Skin epidermis (tissue), 12 donors: ENCODE data around the gene CCL18.
A peak's percentile ranks its signal among the peaks of the same experiment; 100 is the strongest.
"Not testable (repeated sequence)": the region's sequence is repeated elsewhere in the genome, so short reads cannot be mapped to it uniquely, and the experiment has no call there.

Source experiments
- H3K27ac ChIP-seq, 21 experiments: fragments of 200-600 bp; sonication (generic) in 11 of 21; one replicate each; pipeline ENCODE4 v1.5.0; 2020; ENCODE audit warnings: mild to moderate bottlenecking in 3 of 21, inconsistent platforms in 2 of 21, moderate library complexity in 2 of 21
- H3K4me3 ChIP-seq, 7 experiments: fragments of 200-600 bp; sonication (generic) in 2 of 7; one replicate each; pipeline ENCODE4 v1.5.0; 2020; ENCODE audit warnings: inconsistent platforms in 2 of 7, mild to moderate bottlenecking in 2 of 7, moderate library complexity in 1 of 7

CCL18 gene

DNA sequence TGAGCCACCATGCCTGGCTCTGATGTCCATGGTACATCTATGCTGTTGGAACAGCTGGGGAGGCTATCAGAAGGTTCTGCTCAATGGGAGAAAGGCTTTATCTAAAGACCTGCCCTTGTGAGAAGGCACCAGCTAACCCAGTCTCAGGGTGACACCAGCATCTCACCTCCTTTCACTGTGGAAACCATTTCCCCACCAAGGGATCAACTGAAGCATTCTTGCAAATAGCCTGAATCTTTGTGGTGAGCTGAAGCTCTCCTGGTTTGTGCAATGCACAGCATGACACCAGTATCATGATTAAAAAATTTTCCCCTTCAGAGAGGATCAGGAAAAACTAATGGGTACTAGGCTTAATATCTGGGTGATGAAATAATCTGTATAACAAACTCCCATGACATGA, 5.1 kb downstream of the CCL18 start:
- Histone ChIP-seq H3K4me3 (no peak overlapping the region), H3K27ac (peak overlapping the region in 1 of 21 experiments; percentile 26)

DNA sequence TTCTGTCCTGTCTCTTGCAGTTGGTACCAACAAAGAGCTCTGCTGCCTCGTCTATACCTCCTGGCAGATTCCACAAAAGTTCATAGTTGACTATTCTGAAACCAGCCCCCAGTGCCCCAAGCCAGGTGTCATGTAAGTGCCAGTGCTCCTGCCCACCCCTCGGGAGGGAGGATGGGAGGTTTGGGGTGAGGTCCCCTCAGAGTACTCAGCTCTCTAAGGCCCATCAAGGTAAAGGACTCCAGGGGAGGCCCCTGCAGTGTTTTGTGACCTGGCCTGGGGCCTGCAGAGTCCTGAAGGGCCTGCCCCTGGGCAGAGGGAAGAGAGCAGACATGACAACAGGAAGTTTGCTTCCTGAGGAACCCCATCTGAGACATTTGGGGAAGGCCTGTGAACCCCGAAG, 6.4 kb downstream of the CCL18 start:
- Histone ChIP-seq H3K27ac (peak overlapping the region in 1 of 21 experiments; percentile 45), H3K4me3 (no peak overlapping the region)

DNA sequence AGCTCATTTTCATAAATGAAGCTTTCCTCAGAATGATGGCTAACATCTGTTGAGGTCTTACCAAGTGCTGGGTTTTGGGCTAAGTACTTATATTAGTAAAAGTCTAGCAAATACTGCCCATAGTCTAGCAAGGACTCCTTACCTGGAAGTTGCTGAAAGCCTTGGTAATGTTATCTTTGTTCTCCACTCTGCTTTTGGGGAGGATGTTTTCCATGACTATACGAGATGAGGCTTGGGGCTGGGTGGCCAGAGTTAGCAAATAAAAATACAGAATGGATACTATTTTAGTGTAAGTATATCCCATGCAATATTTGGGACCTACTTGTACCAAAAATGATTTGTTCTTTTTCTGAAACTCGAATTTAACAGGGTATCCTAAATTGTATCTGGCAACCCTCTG, 7.7 kb downstream of the CCL18 start:
- peak overlapping the region in 1 of 21 experiments; percentile 18 for H3K27ac ChIP-seq
- no peak overlapping the region for H3K4me3 ChIP-seq

DNA sequence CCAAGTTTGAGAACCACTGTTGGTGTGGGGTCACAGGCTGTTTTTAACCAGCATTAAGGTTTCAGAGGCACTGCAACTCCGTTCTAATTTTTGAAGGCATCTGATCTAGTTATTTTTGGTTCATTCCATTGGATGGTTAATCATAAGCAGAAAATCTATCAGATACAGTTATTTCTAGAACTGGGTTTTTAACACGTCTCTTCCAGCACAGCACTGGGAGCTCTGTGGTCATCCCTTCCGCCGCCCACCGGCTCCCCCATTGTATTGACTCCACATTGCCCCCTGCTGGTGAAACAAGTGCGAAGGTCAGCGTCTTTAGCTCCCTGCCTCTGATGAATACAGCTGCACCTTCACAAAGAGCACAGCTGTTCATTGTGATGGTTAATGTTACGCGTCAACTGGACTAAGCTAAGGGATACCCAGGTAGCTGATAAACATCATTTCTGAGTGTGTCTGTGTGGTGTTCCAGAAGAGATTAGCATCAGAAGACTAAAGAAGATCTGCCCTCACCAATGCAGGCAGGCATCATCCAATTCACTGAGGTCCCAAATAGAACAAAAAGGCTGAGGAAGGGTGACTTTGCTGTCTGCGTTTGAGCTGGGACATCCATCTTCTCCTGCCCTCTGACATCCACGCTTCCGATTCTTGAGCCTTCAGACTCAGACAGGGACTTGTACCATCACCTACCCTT, 8.5 kb downstream of the CCL18 start:
- H3K4me3 ChIP-seq, result no peak overlapping the region
- H3K27ac ChIP-seq, result peak overlapping the region in 1 of 21 experiments; percentile 43

DNA sequence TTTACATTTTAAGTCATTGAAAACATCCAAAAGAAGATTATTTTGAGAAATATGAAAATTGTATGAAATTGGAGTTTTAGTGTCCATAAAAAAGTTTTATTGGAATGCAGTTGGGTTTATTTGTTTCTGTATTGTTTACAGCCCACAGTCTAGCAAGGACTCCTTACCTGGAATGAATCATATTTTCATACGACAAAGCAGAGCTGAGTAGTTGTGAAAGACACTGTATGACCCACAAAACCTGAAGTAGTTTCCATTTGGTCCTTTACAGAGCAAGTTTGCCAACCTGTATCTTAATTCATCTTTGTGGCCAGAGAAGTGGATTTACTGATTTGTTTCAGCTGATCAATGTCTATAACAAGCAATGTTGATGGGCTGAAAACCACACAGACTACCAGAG, 10.3 kb downstream of the CCL18 start:
- peak overlapping the region in 2 of 21 experiments; percentile 33 to 62 for H3K27ac ChIP-seq
- H3K4me3 ChIP-seq, result no peak overlapping the region

DNA sequence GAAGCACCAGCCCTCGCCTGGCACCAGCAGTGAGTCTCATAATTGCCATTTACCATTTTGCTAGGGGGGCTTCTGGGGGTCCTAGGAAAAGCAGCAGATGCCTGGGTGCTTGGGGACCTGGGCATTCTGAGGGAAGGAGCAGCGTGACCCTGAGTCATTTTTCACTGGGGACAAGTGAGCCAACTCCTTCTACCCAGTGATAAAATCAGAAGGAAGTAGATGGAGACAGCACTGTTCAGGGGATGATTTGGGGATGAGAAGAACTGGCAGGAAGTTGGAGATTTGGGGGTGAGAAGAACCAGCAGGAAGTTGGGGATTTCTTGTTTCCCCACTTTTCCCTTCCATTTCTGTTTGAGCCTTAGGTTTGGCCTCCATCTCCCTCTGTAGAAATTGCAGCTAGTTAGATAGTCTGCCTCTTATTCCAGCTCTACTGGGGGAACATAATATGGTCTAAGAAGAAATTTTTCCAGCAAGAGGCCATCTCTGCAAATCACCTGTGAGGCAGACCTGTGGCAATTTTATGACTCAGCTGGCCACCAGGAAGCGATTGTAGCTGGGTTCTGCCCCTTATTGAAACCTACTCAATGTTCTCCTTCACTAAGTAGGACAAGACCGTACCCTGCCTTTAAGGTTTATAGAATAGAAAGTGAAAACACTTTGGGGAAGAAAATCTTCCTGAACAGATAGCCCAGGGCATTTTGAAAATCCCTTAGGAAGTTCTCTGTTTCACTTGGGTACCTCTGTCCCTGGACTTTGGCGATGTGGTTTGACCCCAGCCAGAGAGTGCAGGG, 17.8 kb downstream of the CCL18 start:
- not testable (repeated sequence) for H3K4me3 ChIP-seq
- peak overlapping the region in 9 of 21 experiments; percentile 5 to 84 (median 33) for H3K27ac ChIP-seq

DNA sequence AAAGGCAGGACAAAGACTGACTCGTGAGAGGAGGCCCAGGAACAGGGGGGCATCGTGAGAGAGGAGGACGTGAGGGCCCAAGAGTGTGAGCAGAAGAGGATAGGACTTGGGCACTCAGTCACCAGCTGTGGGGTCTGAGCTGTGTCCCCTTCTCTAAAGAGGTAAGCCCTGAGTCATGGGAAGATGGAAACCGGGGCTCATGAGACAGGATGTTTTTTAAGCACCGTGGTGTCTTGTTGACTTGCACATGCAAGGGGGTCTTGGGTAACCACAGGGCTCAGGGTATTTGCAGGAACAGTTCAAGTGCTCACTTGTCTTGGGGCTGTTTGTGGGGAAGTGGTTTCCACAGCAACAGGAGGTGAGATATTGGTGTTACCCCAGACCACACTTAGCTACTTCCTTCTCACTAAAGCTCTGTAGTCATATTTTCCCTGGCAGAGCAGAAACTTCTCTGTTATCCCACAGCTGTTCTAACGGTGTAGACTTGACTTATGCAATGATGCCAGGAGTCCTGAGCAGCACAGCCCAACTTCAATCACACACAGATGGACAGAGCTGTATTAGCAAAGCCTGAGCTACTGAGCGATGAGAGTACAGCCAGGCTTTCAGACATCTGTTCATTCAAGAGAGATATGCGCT, 18.5 kb downstream of the CCL18 start:
- H3K4me3 ChIP-seq, result not testable (repeated sequence)
- peak overlapping the region in 10 of 21 experiments; percentile 3 to 84 (median 28) for H3K27ac ChIP-seq

DNA sequence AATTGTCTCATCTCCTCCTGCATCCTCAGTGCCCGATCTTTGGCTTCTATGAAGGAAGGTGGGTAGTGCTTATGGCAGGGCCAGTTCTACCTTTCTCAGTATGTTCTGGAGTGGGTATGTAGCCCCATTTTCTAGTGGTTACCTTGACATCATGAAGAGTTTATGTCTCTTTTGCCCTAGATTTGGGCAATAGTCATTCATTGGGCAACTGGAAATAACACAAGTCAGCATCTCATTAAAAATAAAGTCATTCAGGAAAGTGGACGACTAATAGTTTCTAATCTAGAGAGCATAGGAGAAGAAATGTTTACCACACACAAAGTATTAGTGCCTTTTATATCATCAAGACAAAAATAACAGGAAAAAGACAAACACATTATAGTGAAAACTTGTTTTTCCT, 19.6 kb downstream of the CCL18 start:
- peak overlapping the region in 2 of 21 experiments; percentile 24 to 84 for H3K27ac ChIP-seq

DNA sequence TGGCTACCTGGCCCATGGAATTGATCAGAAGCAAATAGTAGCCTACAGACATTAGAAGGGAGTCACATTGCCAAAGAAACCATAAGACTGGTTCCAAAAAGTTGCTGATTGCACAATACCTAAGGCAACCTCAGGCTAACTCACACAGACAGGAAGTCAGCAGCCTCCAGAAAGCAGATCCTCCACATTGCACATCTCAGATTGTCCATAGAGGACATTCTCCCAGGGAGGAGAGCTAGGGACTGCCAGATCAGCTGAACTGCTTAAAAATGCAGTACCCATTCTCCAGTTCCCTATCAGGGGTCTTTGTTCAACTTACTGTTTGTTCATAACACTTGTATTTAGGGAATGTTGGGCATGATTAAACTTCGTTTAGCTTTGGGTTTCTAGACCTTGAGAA, 21.7 kb downstream of the CCL18 start:
- peak overlapping the region in 2 of 21 experiments; percentile 21 to 52 for H3K27ac ChIP-seq
- no peak overlapping the region for H3K4me3 ChIP-seq

More for the DNA sequence above, 19.6 kb downstream of the CCL18 start:
- not testable (repeated sequence) for H3K4me3 ChIP-seq

DNA sequence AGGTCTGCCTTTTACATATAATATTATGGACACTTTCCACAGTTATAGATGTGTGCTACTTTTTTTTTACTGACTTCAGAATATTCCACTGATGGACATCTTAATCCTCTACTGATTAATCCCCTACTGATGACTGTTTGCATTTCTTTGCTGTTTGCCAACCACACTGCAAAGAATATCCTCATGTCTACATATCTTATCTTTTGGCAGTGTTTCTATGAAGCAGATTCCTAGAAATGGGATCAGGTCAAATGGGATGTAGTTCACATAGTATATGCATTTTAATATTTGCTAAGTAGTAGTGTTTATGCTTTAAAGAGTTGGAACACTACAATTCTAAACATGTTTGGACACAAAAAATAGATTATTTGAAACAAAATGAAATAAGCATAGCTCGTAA, 22.7 kb downstream of the CCL18 start:
- H3K27ac ChIP-seq, result peak overlapping the region in 1 of 21 experiments; percentile 16
- no peak overlapping the region for H3K4me3 ChIP-seq

DNA sequence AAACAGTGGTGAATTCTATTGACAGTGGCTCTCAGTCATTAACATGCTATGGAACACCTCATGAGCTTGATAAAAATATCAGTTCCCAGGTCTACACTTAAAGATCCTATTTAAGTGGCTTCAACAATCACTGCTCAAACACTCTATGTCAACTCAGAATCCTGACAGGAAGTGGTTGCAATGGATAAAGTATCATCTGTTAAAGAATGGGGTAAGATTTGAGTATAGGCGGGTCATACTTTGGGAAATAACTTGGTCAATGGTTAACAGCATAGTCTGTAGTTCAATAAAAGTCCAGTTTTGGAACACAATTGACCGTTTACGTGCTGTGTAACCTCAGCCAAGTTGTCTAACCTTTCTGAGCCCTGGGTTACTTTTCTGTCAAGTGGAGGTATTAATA, 23.4 kb downstream of the CCL18 start:
- H3K4me3 ChIP-seq, H3K27ac ChIP-seq: not testable (repeated sequence)

DNA sequence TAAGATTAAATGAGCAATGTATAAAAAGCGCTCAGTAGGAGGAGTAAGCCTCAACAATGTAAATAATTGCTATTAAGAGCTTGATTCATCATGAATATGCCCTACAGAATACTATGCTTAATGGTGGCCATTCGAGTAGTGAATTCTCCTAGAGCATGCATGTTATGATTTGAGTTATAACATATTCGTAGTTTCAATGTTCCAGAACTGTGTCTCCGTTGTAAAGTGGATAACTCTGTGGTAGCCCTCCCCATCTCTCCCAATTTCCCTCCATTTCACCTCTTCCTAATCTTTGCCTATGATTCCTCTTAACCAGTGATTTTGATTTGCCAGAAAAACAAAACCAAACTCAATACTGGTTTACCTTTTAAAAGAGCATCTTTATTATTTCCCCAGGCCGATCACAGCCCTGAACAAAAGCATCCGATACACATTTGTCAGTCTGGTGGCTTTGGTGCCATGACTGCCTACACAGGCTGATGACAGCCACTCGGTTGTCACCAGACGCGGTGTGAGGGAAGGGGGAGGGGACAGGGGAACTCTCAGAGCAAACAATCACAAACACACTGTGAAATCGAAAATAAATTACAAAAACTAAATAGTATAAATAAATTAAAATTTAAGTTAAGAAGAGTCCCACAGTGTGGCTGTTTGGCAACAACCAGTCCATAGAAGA, 24.0 kb downstream of the CCL18 start:
- peak overlapping the region in 3 of 21 experiments; percentile 21 to 73 (median 32) for H3K27ac ChIP-seq
- H3K4me3 ChIP-seq, result not testable (repeated sequence)

DNA sequence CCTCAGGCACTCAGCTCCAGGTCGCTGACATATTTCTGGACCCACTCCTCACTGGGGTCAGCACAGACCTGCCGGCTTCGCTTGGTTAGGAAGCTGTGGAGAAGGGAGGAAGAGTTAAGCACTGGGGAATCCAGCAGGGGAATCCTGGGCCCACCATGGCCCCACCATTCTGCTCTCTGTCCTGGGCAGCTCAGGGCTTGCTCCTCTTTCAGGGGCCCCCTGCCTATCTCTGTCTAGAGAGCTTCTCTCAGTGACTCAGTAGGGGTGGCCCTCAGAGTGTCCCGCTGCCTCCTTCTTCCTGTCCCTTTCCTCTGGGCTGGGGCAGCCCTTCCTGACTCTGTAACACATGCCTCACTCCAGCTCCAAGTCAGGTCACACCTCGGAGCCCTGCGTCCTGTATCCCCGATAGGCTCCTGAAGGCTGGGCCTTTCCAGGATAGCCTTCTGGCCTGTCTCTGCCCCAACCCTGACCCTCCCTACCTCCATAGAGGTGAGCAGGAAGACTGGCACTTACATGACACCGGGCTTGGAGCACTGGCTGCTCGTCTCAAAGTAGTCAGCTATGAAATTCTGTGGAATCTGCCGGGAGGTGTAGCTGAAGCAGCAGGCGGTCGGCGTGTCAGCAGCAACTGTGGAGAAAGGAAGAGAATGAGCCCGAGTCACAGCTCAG, 24.7 kb downstream of the CCL18 start:
- H3K27ac ChIP-seq, result peak overlapping the region in 6 of 21 experiments; percentile 3 to 73 (median 43)
- H3K4me3 ChIP-seq, result no peak overlapping the region

DNA sequence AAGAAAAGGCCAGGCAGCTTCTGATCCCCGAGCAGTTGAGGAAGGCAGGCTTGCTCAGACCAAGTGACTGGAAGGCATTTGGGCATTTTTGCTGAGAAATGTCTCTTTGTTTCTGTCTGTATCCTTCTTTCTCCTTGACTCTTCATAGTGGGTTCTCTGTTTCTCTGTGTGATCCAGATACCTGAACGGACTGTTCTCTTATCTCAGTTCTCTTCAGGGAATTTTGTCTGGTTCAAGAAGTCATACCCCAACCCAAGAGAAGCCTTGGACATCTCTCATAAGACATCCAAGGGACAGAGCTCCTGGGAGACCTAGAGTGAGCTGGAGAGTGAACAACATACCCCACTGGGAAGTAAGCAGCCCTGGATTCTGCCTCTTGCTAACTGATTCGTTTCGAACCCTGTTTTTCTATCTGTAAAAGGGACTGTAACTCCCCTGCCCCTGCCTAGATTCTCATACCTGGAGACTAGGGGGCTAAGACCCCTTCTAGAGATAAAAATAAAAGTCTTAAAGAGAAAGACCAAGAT, 25.3 kb downstream of the CCL18 start:
- H3K27ac ChIP-seq, result peak overlapping the region in 7 of 21 experiments; percentile 21 to 73 (median 42)
- no peak overlapping the region for H3K4me3 ChIP-seq

DNA sequence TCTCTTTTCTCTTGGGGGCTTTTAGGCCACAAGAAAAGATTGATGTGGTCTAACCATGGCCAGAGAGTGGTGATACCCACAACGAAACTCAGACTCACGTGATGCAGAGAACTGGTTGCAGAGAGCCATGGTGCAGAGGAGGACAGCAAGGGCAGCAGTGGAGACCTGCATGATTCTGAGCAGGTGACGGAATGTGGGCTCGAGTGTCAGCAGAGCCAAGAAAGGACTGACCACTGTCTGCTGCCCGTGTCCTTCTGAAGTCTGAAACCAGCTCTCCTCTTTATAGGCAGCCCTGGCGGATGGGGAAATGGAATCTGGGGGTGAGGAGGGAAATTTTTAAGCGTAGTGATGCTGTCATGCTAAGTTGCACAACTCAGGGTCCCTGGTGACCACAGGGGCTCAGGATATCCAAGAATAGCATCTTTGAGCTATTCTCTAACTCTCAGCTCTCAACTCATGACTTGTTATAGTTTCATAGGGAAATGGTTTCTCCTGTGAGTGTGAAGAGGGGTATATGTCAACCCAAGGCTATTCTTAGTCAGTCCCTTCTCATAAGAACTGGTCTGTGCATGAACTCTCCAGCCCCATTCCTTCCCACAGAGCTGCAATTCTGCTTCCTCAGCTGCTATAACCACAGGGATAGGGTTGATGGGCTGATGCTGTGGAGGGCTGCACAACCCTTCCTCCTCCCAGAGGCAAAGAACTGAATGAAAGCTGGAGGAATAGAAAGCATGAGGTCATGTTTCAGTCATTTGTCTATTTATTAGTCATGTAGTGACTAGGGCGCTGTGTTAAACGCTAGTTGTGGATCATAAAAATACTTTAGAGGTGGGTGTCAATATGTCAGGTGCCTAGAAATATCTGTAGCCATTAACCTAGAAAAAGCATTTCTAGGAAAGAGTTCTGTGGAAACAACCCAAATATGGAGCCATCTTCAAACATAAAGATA, 26.1 kb downstream of the CCL18 start, which contains the start of gene CCL3:
Gene CCL3, minus strand, starts transcription at position 256 of the 949 bp plus-strand sequence. Its CDS starts 85 bp downstream, at position 171.
- no peak within 1 kb of the TSS for H3K4me3 ChIP-seq
- peak within 1 kb of the TSS in 7 of 21 experiments; percentile 21 to 73 (median 42) for H3K27ac ChIP-seq

DNA sequence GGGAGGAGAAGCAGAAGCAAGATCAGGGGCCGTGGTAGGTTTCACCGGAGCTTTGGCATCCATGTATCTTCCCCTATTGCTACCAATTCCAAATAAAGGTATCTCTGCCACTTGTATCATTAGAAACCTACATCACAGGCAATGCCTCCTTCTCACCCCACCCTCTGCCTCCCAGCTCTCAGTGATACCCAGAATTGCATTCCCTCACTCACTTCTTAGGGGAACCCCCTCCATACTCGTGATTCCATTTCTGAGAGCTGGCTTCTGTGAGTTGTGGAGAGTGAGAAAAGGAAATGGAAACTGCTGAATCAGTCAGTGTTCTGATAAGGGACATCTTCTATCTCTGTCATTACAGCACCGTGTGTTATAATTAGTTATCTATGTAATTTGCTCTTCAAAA, 28.2 kb downstream of the CCL18 start:
- H3K4me3 ChIP-seq, result no peak overlapping the region

DNA sequence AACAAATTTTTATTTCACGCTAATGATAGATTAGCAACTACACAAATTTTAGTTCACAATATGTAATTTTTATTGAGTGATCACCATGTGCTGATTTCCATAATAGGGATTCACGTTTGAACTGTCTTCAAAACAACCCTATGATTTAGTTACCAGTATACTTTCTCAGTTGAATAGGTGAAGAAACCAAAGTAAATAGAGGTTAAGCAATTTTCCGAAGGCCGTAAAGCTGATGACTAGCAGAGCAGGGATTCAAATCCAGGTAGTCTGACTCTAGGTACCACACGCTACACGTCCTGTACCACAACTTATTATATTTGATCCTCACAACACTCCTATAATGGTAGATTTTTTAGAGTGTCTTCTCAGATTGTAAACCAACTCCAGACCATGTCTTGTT, 28.6 kb downstream of the CCL18 start:
- not testable (repeated sequence) for H3K4me3 ChIP-seq

More for the DNA sequence above, 28.2 kb downstream of the CCL18 start:
- no peak overlapping the region for H3K27ac ChIP-seq

DNA sequence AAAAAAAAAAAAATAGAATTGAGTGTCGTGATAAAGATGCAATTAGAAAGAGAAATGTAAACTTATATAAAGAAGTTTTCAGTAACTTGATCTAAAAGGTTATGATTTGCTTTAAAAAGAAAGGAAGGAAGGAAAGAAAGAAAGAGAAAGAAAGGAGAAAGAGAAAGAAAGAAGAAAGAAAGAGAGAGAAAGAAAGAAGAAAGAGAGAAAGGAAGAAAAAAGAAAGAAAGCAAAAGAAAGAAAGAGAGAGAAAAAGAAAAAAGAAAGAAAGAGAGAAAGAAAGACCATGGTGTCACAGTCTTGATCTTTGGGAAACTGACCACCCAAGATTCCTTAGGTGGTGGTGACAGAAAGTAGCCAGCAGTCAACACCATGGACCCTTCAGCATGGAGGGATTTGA, 30.2 kb downstream of the CCL18 start:
- Histone ChIP-seq H3K27ac (no peak overlapping the region), H3K4me3 (no peak overlapping the region)

More for the DNA sequence above, 28.6 kb downstream of the CCL18 start:
- not testable (repeated sequence) for H3K27ac ChIP-seq
